ENCODE data around the gene TARBP2.
A peak's percentile ranks its signal among the peaks of the same experiment; 100 is the strongest.

TARBP2 gene, protein sequence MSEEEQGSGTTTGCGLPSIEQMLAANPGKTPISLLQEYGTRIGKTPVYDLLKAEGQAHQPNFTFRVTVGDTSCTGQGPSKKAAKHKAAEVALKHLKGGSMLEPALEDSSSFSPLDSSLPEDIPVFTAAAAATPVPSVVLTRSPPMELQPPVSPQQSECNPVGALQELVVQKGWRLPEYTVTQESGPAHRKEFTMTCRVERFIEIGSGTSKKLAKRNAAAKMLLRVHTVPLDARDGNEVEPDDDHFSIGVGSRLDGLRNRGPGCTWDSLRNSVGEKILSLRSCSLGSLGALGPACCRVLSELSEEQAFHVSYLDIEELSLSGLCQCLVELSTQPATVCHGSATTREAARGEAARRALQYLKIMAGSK

GRCh38 chr12:53500776-53501614 is at the start of gene TARBP2:
TARBP2 (plus strand) TSS chr12:53501283; CDS start chr12:53501409, 126 bp downstream.
- DNase-seq: peak; percentile 93 to 97

- peak; percentile 94 to 98 for DNase-seq
Measured at GRCh38 chr12:53451661-53452158, 49.4 kb upstream of the TARBP2 start, which contains the start of gene PCBP2. PCBP2 (plus strand) TSS chr12:53452102; CDS start chr12:53454801, 2,699 bp downstream.

DNA sequence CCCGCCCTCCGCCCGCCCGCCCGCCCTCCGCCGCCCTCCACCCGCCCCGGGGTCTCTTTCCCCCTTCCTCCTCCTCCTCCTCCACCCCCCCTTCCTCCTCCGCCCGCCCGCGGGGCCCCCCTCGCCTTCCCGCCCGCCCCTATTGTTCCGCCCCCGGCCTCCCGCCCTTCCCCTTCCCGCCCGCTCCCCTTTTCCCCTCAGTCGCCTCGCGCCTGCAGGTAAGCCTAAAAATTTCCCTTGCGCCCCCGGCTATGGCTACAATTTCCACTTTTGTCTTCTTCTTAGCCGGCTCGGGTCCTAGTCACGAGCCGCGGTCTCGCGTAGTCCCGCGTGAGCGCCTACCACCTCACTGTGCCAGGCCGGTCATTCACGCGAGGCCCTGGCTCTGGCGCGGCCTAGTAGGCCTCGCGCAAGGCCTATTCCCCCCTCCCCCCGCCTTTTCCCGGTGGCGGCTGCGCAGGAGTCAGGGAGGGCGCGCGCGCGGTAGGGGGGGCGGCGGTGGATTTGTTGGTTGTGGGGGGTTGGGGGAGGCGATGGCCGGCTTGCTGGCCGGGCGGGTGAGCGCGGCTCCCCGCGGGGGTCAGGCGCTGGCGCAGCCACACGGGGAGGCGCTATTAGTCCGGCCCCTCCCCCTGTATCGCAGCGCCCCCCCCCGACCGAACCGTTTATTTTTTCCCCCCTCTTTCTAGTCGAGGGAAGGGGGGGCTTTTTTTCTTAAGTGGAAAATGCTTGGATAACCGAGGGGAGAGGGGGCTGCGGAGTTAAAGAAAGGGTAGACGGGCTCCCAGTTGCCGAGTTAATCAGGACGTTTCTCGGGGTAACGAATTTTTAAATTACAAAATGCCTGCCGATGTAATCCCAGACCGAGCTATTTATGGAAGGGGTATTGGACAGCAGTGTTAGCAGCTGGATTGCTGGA is 48.7 kb upstream of the TARBP2 start:
- peak; percentile 71 to 72 for DNase-seq

- DNase-seq: no peak
Measured at GRCh38 chr12:53453953-53454640, 47.0 kb upstream of the TARBP2 start.

GRCh38 chr12:53454707-53455106 is 46.4 kb upstream of the TARBP2 start:
- DNase-seq: no peak

GRCh38 chr12:53456654-53457366 is 44.3 kb upstream of the TARBP2 start:
- DNase-seq: no peak

- no peak for DNase-seq
Measured at GRCh38 chr12:53459097-53459496, 42.0 kb upstream of the TARBP2 start.

DNA sequence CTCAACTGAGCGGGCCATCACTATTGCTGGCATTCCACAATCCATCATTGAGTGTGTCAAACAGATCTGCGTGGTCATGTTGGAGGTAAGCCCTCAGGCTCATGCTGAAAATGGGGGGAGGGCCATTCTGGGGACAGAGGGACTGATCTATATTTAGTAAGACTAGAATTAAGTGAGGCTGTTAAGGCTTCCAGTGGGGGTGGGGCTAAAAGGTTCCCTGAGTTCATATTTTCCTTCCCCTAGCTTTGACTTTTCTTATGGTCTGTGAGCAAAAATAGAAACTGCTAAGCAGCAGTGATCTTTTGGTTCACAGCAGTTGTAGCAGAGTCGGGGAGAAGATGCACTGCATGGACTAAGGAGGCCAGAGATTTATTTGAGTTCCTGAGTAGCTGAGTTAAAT is 40.0 kb upstream of the TARBP2 start:
- DNase-seq: no peak

- DNase-seq: no peak
Measured at GRCh38 chr12:53461591-53461990, 39.5 kb upstream of the TARBP2 start.

DNA sequence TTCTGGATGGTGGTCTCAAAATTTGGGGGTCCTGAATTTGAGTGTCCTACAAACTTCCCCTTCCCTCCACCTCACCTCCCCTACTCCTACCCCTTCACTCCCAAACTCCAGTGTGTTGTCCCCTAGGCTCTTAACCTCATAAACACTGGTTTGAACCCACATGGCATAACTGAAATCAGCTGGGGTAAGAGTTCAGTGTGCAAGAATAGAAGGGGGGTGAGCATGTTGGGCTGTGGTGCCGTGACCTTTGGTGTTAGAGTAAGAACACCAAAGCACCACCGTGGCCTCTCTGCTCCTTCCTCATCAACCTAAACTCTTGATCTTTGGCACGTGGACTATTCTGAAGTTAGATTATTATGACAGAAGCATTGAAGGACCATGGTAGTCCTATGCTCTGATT is 38.1 kb upstream of the TARBP2 start:
- no peak for DNase-seq

DNA sequence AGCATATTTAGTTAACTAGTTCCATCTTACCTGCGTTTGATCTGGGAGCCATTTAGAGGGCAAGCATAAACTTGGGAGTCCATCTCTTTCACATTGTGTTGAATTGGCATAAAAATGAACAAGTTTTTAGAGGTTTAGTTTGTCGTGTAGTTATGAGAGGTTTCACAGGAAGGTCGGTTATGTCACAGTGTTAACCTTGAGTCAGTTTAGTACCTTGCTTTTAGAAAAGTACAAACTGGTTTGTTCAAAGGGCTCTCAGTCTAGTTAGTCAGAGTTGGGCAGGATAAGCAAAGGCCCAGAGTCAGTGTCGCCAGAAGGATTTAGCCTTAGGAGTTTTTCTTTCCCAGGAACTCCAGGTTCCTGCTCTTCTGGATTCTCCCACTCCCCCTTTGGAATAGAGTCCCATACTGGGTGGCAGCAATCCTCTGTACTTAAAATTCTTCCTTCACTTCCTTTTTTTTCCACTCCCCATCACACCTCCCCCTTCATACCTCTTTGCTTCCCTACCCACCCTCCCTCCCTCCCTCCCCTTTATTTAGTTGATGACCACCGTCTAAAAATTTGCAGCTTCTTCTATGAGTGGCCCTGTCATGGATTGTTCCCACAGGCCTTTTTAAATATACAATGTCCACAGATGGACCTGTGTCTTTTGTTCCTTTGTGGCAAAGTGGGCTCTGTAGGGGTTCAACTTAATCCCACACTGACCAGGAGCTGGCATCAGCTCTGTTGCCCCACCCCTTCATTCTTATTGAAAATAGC is 37.1 kb upstream of the TARBP2 start:
- DNase-seq: no peak

DNA sequence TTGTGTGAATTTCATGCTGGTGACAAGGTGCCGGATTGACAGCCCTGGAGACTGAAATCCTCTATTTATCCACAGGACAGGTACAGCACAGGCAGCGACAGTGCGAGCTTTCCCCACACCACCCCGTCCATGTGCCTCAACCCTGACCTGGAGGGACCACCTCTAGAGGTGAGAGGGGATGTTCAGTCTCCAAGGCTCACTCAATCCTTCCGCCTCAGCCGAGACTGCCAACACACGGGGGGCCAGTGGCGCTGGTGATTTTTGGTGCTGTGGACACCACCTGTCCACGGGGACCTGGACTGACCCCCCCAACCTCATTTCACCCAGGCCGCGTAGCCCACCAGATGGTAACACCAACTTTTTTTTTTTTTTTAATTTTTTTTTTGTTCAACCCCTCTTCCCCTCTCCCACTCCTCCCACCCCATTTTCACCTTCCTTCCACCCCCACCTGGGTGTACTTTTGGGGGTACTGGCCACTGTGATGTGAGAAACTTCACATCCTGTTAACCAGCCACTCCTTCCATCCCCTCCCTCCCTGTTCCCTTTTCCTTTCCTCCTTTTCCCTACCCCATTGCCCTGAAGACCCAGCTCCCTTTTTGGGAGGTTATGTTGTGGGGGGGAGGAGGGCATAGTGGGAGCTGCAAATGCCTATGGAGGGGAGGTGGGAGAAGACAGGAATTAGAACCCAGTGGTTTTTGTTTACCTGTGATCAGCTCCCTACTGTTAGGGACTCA is 36.2 kb upstream of the TARBP2 start:
- no peak for DNase-seq

DNA sequence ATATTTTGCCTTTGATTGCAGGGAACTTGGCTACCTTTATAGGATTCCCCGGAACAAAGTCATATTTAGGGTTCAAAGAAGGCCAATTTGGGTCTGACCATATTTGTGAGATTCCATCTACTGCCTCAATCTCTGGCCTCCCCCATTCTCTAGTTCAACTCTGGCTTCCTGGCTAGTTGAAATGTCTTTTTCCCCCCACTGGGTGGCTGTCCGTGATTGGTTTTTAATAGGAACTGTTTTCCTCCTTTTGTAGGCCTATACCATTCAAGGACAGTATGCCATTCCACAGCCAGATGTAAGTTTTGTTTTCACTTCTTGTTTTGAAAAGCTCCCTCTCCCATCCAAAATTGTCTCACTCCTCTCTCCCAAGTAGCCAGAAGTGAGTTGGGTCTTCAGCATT is 35.4 kb upstream of the TARBP2 start:
- no peak for DNase-seq

DNA sequence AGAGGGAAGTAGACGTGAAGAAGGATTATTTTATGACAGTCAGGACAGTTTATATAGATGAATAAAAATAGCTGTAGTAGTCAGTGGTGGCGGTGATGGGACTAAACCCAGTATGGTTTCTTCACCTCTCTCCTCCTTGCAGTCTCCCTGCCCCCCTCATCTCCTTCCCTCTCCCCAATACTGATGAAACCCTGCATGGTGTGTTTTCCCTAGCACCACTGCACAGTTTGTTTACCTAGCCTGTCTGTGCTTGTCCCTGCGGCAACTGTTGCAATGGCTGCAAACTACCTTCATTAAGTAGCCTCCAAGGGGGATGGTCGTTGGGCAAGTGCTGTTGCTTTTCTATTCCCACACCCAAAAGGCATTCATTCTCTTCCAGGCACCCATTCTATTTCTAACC is 34.4 kb upstream of the TARBP2 start:
- no peak for DNase-seq

DNA sequence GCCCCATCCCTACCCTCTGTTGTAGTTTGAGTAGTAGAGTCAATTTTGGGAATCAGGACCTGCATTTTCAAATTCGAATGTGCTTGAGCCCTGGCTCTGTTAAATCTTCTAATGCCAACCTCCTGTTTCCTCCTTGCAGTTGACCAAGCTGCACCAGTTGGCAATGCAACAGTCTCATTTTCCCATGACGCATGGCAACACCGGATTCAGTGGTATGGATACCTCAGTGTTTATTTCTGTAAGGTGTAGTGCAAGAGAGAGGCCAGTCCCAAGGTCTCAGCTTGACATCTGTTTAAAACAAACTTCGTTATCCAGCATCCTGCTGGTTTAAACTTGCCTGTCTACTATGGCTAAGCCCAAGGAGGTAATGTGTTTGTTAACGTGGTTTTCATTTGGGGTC is 34.0 kb upstream of the TARBP2 start:
- no peak for DNase-seq

DNA sequence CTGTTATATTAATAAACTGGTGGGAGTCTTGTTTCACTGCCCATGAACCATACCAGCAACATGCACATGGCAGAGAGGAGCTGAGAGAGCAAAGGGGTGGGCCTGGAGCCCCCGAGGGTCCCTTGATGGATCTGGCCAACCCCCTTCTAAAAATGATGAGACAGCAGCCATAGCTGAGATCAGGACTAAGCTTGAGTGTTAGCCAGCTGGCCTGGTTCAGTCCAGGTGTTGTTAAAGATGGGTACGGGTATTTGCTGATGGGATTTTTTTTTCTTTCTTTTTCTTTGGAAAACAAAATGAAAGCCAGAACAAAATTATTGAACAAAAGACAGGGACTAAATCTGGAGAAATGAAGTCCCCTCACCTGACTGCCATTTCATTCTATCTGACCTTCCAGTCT is 33.2 kb upstream of the TARBP2 start:
- no peak for DNase-seq

- DNase-seq: no peak
Measured at GRCh38 chr12:53468282-53468681, 32.8 kb upstream of the TARBP2 start.

DNA sequence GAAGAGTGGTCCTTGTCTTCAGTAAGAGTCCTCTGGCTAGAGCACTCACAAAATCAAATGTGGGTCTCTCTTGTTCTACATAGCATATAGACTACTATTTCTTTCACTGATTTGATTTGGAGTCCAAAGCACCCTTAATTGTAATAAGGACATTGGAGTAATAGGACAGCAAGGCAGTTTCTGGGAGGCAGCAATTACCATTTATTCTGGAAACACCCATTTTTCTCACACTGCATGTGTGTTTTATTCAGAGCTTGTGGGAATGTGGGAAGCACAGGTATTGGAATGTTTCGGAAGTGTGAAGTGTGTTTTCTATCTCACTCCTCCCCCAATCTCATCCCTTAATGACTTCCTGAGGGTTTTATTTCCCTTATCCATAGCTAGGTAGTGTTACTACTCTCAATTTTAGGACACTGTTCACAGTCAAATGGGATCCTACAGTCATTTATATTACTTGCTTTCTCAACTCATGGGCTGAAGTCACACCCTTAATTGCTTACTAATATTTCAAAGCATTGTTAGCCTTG is 29.0 kb upstream of the TARBP2 start:
- no peak for DNase-seq

DNA sequence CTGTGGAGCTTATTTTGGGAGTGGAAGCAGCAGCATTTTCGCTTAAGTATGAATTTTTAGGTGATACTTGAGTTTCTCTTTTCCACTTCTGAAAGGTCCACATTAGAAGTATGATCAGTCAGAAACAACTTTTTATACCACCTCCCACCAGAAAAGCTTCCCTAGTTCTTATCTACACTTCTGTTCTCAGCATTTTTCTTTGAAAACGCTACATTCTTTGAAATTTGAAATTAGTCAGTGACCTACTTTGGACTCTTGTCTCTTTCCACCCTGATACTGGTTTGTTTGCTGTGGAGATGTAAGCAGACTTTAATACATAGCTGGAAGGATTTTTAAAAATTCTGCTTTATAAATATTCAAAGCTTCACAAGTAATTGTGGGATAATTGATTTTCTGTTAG is 27.0 kb upstream of the TARBP2 start:
- no peak for DNase-seq

DNA sequence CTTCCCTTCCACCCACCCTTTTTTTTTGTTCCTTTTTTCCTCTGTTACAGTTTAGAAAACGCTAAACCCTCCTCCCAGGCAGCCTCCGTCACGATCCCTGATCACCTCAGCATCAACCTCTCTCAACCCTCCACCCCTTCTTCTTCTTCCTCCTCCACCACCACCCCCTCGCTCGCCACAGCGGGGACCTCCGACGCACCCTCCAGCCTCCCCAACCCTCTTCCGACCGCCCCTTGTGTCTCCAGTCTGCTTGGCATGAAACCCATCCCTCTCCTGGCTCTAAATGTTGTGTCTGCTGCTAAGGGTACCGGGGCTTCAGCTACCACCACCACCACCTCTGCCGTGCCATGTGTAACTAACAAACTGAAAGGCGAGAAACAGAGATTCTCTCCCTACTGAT is 26.3 kb upstream of the TARBP2 start:
- DNase-seq: no peak
